Peyer's patch (tissue), 4 donors: Measurements from ENCODE around the gene RAB6C.
"Not testable (repeated sequence)": the region's sequence is repeated elsewhere in the genome, so short reads cannot be mapped to it uniquely, and the experiment has no call there.

Experiments
- POLR2A ChIP-seq, 2 donors: fragments of 450-650 bp; IDR thresholded peaks; one replicate each; pipeline ENCODE4 v1.5.1; 2017; ENCODE audit warnings: antibody characterized with exemption in 2 of 2, mild to moderate bottlenecking in 2 of 2, moderate library complexity in 2 of 2
- TF ChIP-seq, protein P1 (sequence below), 6 experiments: fragments of 450-650 bp in 4 of 6; fragments of 200-600 bp in 2 of 6; sonication (generic) in 1 of 6; IDR thresholded peaks; one replicate each; pipeline ENCODE4 v1.5.1; 2017 to 2019; ENCODE audit warnings: antibody characterized with exemption in 6 of 6, mild to moderate bottlenecking in 3 of 6, moderate library complexity in 1 of 6

GRCh38 chr2:129956171-129956570, 23.3 kb upstream of the RAB6C start:
- not testable (repeated sequence) for TF ChIP-seq POLR2A (IDR thresholded peaks at IDR 0.05)
- TF ChIP-seq, protein P1, sequence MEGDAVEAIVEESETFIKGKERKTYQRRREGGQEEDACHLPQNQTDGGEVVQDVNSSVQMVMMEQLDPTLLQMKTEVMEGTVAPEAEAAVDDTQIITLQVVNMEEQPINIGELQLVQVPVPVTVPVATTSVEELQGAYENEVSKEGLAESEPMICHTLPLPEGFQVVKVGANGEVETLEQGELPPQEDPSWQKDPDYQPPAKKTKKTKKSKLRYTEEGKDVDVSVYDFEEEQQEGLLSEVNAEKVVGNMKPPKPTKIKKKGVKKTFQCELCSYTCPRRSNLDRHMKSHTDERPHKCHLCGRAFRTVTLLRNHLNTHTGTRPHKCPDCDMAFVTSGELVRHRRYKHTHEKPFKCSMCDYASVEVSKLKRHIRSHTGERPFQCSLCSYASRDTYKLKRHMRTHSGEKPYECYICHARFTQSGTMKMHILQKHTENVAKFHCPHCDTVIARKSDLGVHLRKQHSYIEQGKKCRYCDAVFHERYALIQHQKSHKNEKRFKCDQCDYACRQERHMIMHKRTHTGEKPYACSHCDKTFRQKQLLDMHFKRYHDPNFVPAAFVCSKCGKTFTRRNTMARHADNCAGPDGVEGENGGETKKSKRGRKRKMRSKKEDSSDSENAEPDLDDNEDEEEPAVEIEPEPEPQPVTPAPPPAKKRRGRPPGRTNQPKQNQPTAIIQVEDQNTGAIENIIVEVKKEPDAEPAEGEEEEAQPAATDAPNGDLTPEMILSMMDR (IDR thresholded peaks at IDR 0.05), result not testable (repeated sequence)
